Stimulated activated CD8-positive, alpha-beta memory T cell treated with anti-CD3 and anti-CD28 coated beads, Interleukin-4, amount 100 ng/mL, for 4 hours (primary cell): ENCODE data around the gene GAS7.

ENCODE experiments used
- DNase-seq, 2 donors: peaks; one replicate each; pipeline ENCODE4 v3.0.0-alpha.2; 2020; ENCODE audit warnings: low read depth in 2 of 2, low spot score in 1 of 2

Gene GAS7

GRCh38 chr17:10198509-10199249 lies at the start of gene GAS7:
Gene GAS7 (minus strand): TSS chr17:10198606.
- peak; percentile 8 to 44 for DNase-seq

- DNase-seq, result no peak
Observed at GRCh38 chr17:10247810-10248209, 49.4 kb upstream of the GAS7 start.

- DNase-seq, result no peak
Observed at GRCh38 chr17:10243883-10244844, 45.8 kb upstream of the GAS7 start.

- no peak for DNase-seq
Observed at GRCh38 chr17:10241781-10242180, 43.4 kb upstream of the GAS7 start.

GRCh38 chr17:10238661-10239060 lies 40.3 kb upstream of the GAS7 start:
- DNase-seq, result no peak

- no peak for DNase-seq
Observed at GRCh38 chr17:10234033-10234432, 35.6 kb upstream of the GAS7 start.

- no peak for DNase-seq
Observed at GRCh38 chr17:10233161-10233560, 34.8 kb upstream of the GAS7 start.

- no peak for DNase-seq
Observed at GRCh38 chr17:10229181-10229580, 30.8 kb upstream of the GAS7 start.

- peak; percentile 5 to 14 for DNase-seq
Observed at GRCh38 chr17:10226930-10227695, 28.7 kb upstream of the GAS7 start.

GRCh38 chr17:10224582-10225195 lies 26.3 kb upstream of the GAS7 start:
- DNase-seq, result no peak

- no peak for DNase-seq
Observed at GRCh38 chr17:10219193-10219592, 20.8 kb upstream of the GAS7 start.

GRCh38 chr17:10217916-10218315 lies 19.5 kb upstream of the GAS7 start:
- DNase-seq, result no peak

GRCh38 chr17:10216213-10216938 lies 18.0 kb upstream of the GAS7 start:
- DNase-seq, result no peak

- no peak for DNase-seq
Observed at GRCh38 chr17:10215286-10215685, 16.9 kb upstream of the GAS7 start.

GRCh38 chr17:10211666-10212065 lies 13.3 kb upstream of the GAS7 start:
- no peak for DNase-seq

- DNase-seq, result no peak
Observed at GRCh38 chr17:10210151-10210574, 11.8 kb upstream of the GAS7 start.

- DNase-seq, result no peak
Observed at GRCh38 chr17:10208604-10209193, 10.3 kb upstream of the GAS7 start.

- no peak for DNase-seq
Observed at GRCh38 chr17:10207153-10207552, 8.7 kb upstream of the GAS7 start.

- DNase-seq, result no peak
Observed at GRCh38 chr17:10205549-10206185, 7.3 kb upstream of the GAS7 start.
